NCI-H69 (cell line): ENCODE data around the gene ELK4.
A peak's percentile ranks its signal among the peaks of the same experiment; 100 is the strongest.

Experiments used
- DNase-seq: peaks from one replicate; lab custom pipeline; 2025; lab: John Stamatoyannopoulos, UW

The ELK4 gene

DNA sequence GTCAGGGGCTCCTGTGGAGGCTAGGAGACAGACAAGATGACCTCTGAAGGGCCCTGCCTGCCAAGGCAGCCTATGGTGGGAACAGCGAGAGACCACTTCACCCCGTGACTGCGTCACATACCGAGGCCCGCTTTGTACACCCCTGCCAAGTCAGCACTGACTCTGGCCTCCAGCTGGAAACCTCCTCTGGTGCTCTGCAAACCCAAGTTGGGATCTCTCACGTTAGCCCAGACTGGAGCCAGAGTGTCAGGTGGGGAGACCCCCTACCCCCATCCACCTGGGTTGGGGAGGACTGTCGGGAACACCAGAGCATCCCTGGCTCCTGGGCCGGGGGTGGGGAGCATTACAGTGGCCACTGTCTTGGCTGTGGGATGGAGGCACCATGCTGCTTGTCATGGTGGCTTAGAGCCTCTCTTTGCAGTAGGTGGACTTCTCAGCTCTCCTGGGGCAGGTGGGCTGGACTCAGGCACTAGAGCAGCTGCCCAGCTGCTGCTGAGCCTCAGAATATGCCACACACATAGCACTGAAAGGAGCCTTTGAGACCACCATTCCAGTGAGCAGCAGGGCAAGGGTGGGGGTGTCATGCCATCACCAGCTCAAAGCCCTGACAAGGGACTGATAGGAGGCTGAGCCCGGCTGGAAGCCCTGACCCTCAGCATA, 50.4 kb downstream of the ELK4 start:
- no peak for DNase-seq

DNA sequence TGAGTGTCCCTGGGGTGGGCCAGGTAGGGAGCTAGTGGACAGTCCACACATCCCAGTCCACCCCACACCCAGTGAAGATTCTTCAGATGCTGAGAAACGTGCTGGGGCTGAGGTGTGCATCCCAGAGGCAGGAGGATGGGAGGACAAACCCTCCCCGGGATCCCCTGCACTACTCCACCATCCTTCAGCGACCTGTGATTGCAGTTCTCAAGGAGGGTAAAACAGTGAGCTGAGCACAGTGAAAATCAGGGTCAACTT, 51.0 kb downstream of the ELK4 start:
- DNase-seq, result no peak

- no peak for DNase-seq
Measured at GRCh38 chr1:205580140-205580922, 51.5 kb downstream of the ELK4 start.

DNA sequence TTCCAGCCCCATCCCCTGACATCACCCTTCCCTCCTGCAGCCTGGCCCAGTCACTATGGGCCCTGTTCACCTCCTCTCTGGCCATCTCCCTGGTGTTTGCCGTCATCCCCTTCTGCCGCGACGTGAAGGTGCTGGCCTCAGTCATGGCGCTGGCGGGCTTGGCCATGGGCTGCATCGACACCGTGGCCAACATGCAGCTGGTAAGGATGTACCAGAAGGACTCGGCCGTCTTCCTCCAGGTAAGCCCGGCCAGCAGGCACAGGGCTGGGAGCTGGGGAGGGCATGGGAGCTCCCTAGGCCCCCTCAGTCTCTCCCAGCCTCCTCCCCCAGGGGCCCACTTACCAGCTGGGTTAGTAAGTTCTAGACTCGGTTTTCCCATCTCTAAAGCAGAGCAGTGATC, 52.1 kb downstream of the ELK4 start:
- DNase-seq, result no peak

- DNase-seq, result peak; percentile 21
Measured at GRCh38 chr1:205578780-205579571, 52.8 kb downstream of the ELK4 start.

GRCh38 chr1:205577874-205578658, 53.7 kb downstream of the ELK4 start:
- no peak for DNase-seq

GRCh38 chr1:205576805-205577761, 54.7 kb downstream of the ELK4 start:
- DNase-seq, result no peak

DNA sequence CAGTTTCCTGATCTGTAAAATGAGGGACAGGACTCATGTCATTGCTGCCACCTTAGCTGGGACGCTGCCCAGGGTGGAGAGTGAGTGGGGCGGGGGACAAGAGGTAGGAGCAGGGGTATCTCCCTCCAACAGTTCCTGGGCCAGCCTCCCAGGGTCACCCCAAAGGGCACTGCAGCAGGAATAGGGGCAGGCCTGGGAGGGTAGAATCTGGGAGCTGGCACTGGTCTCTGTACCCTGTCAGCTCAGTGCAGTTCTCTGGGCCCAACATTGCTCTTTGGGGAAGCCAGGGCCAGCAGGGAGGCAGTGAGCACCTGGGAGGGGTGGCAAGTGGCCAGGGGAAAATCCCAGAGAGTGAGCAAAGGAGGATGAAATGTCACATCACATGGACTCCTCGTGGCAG, 55.8 kb downstream of the ELK4 start:
- peak; percentile 16 for DNase-seq

DNA sequence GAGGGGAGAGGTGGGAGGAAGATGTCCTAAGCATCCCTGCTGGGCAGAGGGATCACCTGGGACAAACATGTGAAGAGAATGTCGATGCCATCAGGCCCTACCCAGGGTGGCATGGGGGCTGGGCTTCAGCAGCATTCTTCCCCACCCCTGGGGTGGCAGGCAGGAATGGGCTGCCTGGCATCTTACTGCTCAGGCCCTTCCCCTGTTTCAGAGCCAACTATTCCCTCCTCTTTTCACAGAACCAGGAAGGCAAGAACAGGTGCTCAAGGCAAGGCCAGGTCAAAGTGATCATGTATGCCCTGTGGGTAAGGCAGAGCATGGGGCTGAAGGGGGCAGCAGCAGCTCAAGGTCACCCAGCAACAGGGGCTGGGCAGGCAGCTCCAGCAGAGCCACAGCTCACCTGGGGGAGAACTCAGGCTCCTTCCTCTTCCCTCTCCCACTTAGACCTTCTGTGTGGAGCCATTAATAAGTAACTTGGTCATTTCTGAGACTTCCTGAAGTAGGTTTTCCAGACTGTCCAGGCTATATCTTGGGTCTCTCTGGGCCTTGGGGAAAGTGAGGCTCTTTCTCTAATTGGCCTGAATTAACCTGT, 56.4 kb downstream of the ELK4 start:
- no peak for DNase-seq

- DNase-seq, result no peak
Measured at GRCh38 chr1:205572421-205572820, 59.4 kb downstream of the ELK4 start.

- DNase-seq, result no peak
Measured at GRCh38 chr1:205571747-205572146, 60.1 kb downstream of the ELK4 start.

DNA sequence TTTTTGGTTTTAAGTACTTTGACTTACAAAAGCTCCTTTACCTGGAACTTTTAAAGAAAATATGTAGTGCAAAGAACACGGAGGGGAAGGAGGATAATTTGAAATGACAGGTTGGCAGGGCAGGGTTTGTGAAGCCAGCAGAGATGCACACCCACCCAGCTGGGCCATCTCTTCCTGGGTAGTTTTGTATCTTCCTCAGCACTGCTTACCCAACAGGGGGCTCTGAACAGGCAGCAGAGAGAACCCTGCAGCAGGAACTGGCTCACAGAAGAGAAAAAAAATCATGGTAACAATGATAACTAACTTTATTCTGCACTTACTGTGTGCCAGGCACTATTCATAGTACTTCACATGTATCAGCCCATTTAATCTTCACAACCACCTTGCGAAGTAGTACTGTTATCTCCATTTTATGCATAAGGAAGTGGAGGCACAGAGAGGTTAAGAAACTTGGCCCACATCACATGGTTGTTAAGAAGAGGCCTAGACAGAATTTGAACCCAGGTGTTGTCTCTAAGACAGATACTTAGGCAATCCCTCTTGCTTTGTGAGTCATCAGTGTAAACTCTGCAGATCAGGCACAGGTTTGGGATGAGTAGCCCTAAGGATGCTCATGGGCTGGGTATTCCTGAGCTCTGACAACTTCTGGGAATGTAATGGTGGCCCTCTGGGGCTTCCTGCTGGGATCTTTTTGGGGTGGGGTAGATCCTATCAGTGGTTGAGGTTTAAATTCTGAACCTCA, 60.8 kb downstream of the ELK4 start:
- peak; percentile 15 for DNase-seq

DNA sequence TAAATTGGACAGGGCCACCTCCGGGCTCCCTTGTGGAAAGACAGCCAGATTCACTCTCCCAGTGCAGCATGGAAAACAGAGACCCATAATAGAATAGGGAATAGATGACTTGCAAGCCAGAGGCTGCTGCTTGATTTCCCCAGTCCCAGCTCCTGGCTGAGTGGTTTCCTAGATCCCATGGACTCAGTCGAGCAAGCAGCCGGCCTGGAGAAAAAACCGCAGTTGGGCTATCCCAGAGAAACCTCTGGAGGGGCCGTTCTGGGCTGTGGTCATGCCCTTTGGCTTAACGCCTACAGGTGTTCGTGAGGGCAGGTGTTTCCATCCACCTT, 61.7 kb downstream of the ELK4 start:
- no peak for DNase-seq

DNA sequence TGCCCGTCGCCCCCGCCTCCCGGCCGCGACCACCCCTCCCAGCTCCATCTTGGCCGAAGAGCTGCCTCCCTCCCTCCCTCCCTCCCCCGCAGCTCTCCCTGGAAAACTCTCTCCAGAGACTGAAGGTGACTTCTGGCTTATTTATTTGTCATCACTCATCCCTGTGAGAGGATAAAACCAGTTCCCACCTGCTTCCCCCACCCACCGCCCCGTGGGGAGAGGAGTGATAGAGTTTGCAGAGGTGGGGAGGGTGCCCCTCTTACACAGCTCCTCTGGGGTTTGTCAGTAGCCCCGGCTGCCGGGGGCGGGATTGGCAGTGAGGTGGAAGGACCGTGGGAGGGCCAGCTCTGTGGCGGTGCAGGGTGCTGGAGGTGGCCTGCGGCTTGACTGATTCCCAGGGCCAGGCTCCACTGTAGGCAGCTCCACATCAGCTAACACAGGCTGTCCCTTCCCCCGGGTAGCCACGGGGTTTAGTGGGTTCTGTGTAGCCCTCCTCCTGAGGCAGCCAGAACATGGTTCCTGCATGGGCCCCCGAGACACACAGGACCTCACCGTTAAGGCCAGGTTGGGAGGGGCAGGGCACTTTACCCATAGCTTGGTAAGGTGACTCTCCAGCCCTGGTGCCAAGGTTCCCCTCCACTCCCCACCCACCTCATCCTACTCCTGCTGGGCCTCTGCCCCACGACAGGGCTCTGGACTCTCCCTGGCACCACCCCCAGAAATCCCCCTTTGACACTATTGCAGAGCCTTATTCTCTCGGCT, 62.2 kb downstream of the ELK4 start:
- peak; percentile 63 for DNase-seq

- peak; percentile 66 for DNase-seq
Measured at GRCh38 chr1:205568469-205569361, 63.1 kb downstream of the ELK4 start.

DNA sequence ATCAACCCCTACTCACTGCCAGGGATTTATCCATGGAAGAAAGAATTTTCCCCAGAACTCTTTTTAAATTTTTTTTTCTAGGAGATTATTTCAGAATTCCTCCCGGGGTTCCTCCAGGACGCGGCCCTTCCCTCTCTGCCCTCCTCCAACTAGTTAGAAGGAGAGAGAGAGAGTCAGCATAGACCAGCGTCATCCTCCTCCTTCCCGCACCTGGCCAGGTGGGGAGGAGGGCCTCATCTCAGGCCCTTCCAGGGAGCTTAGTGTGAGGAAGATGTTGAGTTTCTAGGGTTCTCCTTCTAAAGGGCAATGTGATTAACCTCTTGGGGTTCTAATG, 63.7 kb downstream of the ELK4 start:
- no peak for DNase-seq

DNA sequence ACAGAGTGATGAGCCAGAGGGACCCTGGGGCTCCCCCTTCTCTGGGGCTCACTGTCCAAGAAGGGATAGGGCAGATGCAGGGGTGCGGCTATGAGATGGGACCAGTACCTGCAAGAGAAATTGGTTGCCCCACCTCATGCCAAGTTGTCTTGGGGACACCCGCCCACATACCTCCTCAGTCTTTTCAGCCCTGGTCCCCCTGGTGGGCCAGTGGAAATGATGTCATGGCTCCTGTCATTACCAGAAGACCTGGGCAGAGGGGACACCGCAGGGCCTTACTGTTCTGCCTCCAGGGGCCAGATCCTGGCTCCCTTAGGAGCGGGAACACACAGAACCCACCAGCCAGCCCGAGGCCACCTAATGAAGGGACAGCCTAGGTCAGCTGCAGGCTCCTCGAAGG, 64.1 kb downstream of the ELK4 start:
- no peak for DNase-seq

GRCh38 chr1:205565799-205566198, 66.0 kb downstream of the ELK4 start:
- peak; percentile 78 for DNase-seq
